Rectal smooth muscle tissue (tissue), 1 donor: Measurements from ENCODE around the gene SDK1.
"Not testable (repeated sequence)": the region's sequence is repeated elsewhere in the genome, so short reads cannot be mapped to it uniquely, and the experiment has no call there.

ENCODE experiments used
- H3K27ac ChIP-seq: one replicate; pipeline ENCODE4 v1.7.0; 2013; ENCODE audit warnings: low read depth, low read length, inconsistent platforms
- H3K27me3 ChIP-seq: one replicate; pipeline ENCODE4 v1.7.0; 2013; ENCODE audit warnings: low read length; ENCODE audit not compliant: control insufficient read depth, insufficient read depth
- H3K36me3 ChIP-seq: one replicate; pipeline ENCODE4 v1.7.0; 2013; ENCODE audit warnings: low read length; ENCODE audit not compliant: control insufficient read depth, insufficient read depth
- H3K4me1 ChIP-seq: one replicate; pipeline ENCODE4 v1.7.0; 2013; ENCODE audit warnings: low read length; ENCODE audit not compliant: control insufficient read depth, insufficient read depth
- H3K4me3 ChIP-seq: one replicate; pipeline ENCODE4 v1.7.0; 2013; ENCODE audit warnings: low read length
- H3K9ac ChIP-seq: one replicate; pipeline ENCODE4 v1.7.0; 2013; ENCODE audit warnings: low read length

The SDK1 gene

DNA sequence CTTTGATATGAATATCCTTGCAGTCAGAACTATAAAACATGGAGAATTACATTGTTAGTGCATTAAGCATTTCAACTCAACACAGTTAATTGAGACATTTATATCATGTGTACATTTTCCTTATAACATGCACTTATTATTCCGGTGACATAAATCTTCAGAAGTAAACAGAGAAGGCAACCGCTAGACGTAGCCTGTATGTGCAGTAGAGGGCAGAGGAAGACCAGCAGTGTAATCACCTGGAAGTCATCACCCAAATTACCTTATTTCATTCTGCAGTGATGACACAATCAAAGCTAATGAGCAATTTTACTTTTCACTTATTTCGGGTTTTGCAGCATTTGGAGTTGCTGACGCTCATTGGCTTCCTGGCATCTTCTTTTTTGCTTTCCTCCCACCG, 394.6 kb downstream of the SDK1 start:
- H3K9ac ChIP-seq: no peak overlapping the region
- H3K4me3 ChIP-seq: no peak overlapping the region
- H3K27me3 ChIP-seq: no peaks in the 10 kb centered on the region
- H3K4me1 ChIP-seq: no peaks in the 10 kb centered on the region
- no peaks in the 10 kb centered on the region for H3K36me3 ChIP-seq
- no peak overlapping the region for H3K27ac ChIP-seq

- no peak overlapping the region for H3K27ac ChIP-seq
- no peak overlapping the region for H3K9ac ChIP-seq
- H3K4me3 ChIP-seq: no peak overlapping the region
- no peaks in the 10 kb centered on the region for H3K36me3 ChIP-seq
- H3K27me3 ChIP-seq: no peaks in the 10 kb centered on the region
- no peaks in the 10 kb centered on the region for H3K4me1 ChIP-seq
These were observed 395.1 kb downstream of the SDK1 start for GRCh38 chr7:3696113-3696512.

GRCh38 chr7:3697472-3697871, 396.4 kb downstream of the SDK1 start:
- no peak overlapping the region for H3K4me3 ChIP-seq
- H3K27ac ChIP-seq: no peak overlapping the region
- no peaks in the 10 kb centered on the region for H3K27me3 ChIP-seq
- H3K4me1 ChIP-seq: no peaks in the 10 kb centered on the region
- no peaks in the 10 kb centered on the region for H3K36me3 ChIP-seq
- no peak overlapping the region for H3K9ac ChIP-seq

DNA sequence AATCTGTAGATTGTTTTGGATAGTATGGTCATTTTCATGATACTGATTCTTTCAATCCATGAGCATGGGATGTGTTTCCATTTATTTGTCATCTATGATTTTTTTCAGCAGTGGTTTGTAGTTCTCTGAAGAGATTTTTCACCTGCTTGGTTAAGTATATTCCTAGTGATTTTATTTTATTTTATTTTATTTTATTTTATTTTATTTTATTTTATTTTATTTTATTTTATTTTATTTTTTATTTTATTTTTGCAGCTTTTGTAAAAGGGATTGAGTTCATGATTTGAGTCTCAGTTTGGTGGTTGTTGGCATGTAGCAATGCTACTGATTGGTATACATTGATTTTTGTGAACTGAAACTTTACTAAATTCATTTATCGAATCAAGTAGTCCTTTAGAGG, 404.2 kb downstream of the SDK1 start:
- Histone ChIP-seq H3K27me3 (no peaks in the 10 kb centered on the region), H3K4me3 (no peak overlapping the region)

DNA sequence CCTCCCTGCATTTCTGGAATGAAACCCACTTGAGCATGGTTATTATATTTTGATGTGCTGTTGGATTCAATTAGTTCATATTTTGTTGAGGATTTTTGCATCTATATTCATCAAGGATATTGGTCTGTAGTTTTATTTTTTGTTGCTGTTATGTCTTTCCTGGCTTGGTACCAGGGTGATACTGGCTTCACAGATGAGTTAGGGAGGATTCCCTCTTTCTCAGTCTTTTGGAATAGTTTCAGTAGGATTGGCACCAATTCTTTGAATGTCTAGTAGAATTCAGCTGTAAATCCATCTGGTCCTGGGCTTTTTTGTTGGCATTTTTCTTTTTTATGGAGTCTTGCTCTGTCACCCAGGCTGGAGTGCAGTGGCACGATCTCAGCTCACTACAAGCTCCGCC, 405.0 kb downstream of the SDK1 start:
- H3K36me3 ChIP-seq: not testable (repeated sequence)

More for the DNA sequence above, 404.2 kb downstream of the SDK1 start:
- H3K4me1 ChIP-seq: no peaks in the 10 kb centered on the region
- no peak overlapping the region for H3K27ac ChIP-seq
- no peaks in the 10 kb centered on the region for H3K36me3 ChIP-seq
- no peak overlapping the region for H3K9ac ChIP-seq

GRCh38 chr7:3710122-3710521, 409.1 kb downstream of the SDK1 start:
- H3K27ac ChIP-seq: no peak overlapping the region
- H3K36me3 ChIP-seq: no peaks in the 10 kb centered on the region
- no peak overlapping the region for H3K9ac ChIP-seq
- no peaks in the 10 kb centered on the region for H3K27me3 ChIP-seq
- H3K4me1 ChIP-seq: no peaks in the 10 kb centered on the region
- no peak overlapping the region for H3K4me3 ChIP-seq

More for the DNA sequence above, 405.0 kb downstream of the SDK1 start:
- H3K4me1 ChIP-seq, H3K4me3 ChIP-seq, H3K27ac ChIP-seq, H3K9ac ChIP-seq, H3K27me3 ChIP-seq: not testable (repeated sequence)

DNA sequence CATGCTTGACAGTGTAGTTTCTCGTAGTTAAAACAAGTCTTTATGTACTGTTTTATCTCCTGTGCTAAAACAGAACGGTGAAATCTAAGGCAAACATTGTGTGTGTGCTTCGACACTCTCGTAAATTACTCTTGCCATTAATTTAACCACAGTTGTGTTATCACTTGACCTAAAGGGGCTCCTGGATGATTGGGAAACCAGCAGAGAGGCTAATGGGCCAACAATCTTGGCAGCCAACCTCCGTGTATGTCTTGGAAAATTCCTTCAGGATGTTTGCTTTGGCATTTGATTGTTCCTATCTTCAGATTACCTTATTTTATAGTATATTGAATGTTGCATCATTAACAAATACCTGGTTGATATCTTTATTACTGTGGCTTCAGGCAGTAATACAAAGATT, 409.5 kb downstream of the SDK1 start:
- no peaks in the 10 kb centered on the region for H3K36me3 ChIP-seq
- H3K27ac ChIP-seq: no peak overlapping the region
- no peak overlapping the region for H3K9ac ChIP-seq
- no peaks in the 10 kb centered on the region for H3K27me3 ChIP-seq
- H3K4me3 ChIP-seq: no peak overlapping the region
- H3K4me1 ChIP-seq: no peaks in the 10 kb centered on the region

DNA sequence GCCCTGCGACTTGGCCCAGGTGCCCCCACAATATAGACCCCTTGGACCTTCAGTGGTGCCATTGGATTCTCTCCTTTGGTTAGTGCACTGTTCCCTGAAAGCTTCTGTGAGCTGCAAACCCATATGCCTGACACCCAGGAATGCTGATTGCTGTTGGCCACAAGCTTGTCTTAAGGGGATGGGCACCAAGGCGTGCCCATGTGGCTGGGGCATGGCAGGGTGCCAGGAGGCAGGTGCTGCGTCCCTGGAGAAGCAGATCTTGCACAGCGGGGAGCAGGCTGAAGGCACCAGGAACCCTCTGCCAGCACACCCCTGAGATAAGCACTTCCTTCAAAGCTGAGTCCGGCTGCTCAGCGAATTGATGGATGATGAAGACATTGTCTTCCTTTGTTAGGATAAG, 411.8 kb downstream of the SDK1 start:
- Histone ChIP-seq H3K4me1 (no peaks in the 10 kb centered on the region), H3K27ac (no peak overlapping the region), H3K9ac (no peak overlapping the region), H3K4me3 (no peak overlapping the region), H3K27me3 (no peaks in the 10 kb centered on the region), H3K36me3 (no peaks in the 10 kb centered on the region)

DNA sequence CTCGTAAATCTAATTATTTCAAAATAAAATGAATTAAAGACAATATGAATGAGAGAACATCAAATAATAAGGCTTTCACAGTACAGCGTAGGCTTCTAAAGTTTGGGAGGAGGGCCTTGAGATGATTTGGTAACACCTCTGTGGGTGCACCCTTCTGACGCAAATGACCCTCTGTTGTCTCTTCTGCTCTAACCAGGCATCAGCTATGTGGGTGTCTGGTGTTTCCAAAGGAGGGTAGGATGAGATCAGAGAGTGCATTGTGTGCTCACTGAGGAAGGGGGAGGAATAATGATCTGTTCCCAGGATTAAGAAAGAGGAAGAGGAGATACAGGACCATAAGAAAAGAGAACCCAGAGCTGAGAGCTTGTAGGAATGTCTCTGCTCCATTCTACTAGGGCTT, 420.4 kb downstream of the SDK1 start:
- Histone ChIP-seq H3K4me1 (no peaks in the 10 kb centered on the region), H3K4me3 (no peak overlapping the region), H3K9ac (no peak overlapping the region), H3K36me3 (no peaks in the 10 kb centered on the region), H3K27me3 (no peaks in the 10 kb centered on the region), H3K27ac (no peak overlapping the region)

DNA sequence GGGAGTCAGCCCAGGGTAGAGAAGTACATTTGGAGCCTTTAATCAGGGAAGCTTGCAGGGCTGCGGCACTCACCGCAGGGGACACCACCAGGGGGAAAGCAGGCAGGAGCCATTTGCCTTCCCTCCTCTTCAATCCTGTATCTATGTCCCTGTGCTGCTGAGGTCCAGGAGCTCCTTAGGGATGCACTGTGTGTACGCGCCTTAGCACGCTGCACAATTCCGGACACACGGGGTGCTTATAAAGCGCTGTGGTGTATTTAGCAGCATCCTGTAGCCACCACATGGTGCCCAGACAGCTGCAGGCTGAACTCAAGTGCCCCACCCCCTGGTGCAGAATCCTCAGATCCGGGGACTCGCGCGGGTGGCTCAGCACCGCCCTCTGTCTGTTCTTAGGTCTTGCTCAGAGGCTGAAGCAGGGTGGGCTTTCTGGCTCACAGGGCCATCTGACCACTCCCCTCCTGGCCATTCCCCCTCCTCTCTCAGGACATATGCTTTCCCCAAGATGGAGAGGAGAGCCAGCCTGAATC, 421.4 kb downstream of the SDK1 start:
- no peak overlapping the region for H3K9ac ChIP-seq
- H3K27ac ChIP-seq: no peak overlapping the region
- no peaks in the 10 kb centered on the region for H3K27me3 ChIP-seq
- no peaks in the 10 kb centered on the region for H3K4me1 ChIP-seq
- H3K36me3 ChIP-seq: no peaks in the 10 kb centered on the region
- no peak overlapping the region for H3K4me3 ChIP-seq

- no peaks in the 10 kb centered on the region for H3K4me1 ChIP-seq
- H3K4me3 ChIP-seq: no peak overlapping the region
- no peak overlapping the region for H3K9ac ChIP-seq
- H3K27ac ChIP-seq: no peak overlapping the region
- H3K27me3 ChIP-seq: no peaks in the 10 kb centered on the region
- no peaks in the 10 kb centered on the region for H3K36me3 ChIP-seq
These were observed 424.4 kb downstream of the SDK1 start for GRCh38 chr7:3725155-3726059.

- no peak overlapping the region for H3K9ac ChIP-seq
- H3K4me3 ChIP-seq: no peak overlapping the region
- no peak overlapping the region for H3K27ac ChIP-seq
These were observed 429.2 kb downstream of the SDK1 start for GRCh38 chr7:3730276-3730675.

More at GRCh38 chr7:3730276-3730675, 429.2 kb downstream of the SDK1 start:
- Histone ChIP-seq H3K27me3 (no peaks in the 10 kb centered on the region), H3K36me3 (no peaks in the 10 kb centered on the region), H3K4me1 (no peaks in the 10 kb centered on the region)
